Measurements from ENCODE around the gene INAFM2.

Gene INAFM2

GRCh38 chr15:40330368-40330836 is 6.9 kb downstream of the INAFM2 start:
- H3K4me3 ChIP-seq (ENCODE audit: low read depth, low read length) = no peak overlapping the region
- no peak for TF ChIP-seq CTCF (IDR thresholded peaks at IDR 0.05; ENCODE audit: low read depth, low read length)

GRCh38 chr15:40331026-40331425 is 7.5 kb downstream of the INAFM2 start:
- TF ChIP-seq CTCF (IDR thresholded peaks at IDR 0.05; ENCODE audit: low read depth, low read length) = no peak
- no peak overlapping the region for H3K4me3 ChIP-seq (ENCODE audit: low read depth, low read length)

- no peak for TF ChIP-seq CTCF (IDR thresholded peaks at IDR 0.05; ENCODE audit: low read depth, low read length)
- H3K4me3 ChIP-seq (ENCODE audit: low read depth, low read length) = no peak overlapping the region
Observed at GRCh38 chr15:40331637-40332036, 8.1 kb downstream of the INAFM2 start.

GRCh38 chr15:40332113-40332781 is 8.8 kb downstream of the INAFM2 start:
- no peak for TF ChIP-seq CTCF (IDR thresholded peaks at IDR 0.05; ENCODE audit: low read depth, low read length)
- no peak overlapping the region for H3K4me3 ChIP-seq (ENCODE audit: low read depth, low read length)

- no peak overlapping the region for H3K4me3 ChIP-seq (ENCODE audit: low read depth, low read length)
- TF ChIP-seq CTCF (IDR thresholded peaks at IDR 0.05; ENCODE audit: low read depth, low read length) = no peak
Observed at GRCh38 chr15:40333922-40334492, 10.5 kb downstream of the INAFM2 start.

- TF ChIP-seq CTCF (IDR thresholded peaks at IDR 0.05; ENCODE audit: low read depth, low read length) = no peak
- H3K4me3 ChIP-seq (ENCODE audit: low read depth, low read length) = no peak overlapping the region
Observed at GRCh38 chr15:40334541-40334940, 11.0 kb downstream of the INAFM2 start.

GRCh38 chr15:40334941-40335795 is 11.7 kb downstream of the INAFM2 start:
- no peak for TF ChIP-seq CTCF (IDR thresholded peaks at IDR 0.05; ENCODE audit: low read depth, low read length)
- H3K4me3 ChIP-seq (ENCODE audit: low read depth, low read length) = no peak overlapping the region

All from WI38 (cell line).